Measurements from ENCODE around the gene CCT3. TPM values are rescaled to one million over a fixed set of nuclear protein-coding genes. Genes with fewer than 3 reads are reported as not detected.

The CCT3 gene
- total and polyA plus RNA-seq, 4 donors = 74.5 to 144 (median 119) TPM

GRCh38 chr1:156305215-156305614 lies 32.9 kb downstream of the CCT3 start:
- Histone ChIP-seq H3K4me3 (ENCODE audit: low read depth in 1 of 3, low read length in 3 of 3) (no peak overlapping the region), H3K4me1 (ENCODE audit: control insufficient read depth in 4 of 4, insufficient read depth in 4 of 4, low read length in 3 of 4) (peaks cover 0 to 11% (median 6%) of the 10 kb centered on the region in 4 donors), H3K36me3 (ENCODE audit: control insufficient read depth in 4 of 4, insufficient read depth in 3 of 4, low read depth in 1 of 4, low read length in 3 of 4) (peaks cover 13 to 31% (median 25%) of the 10 kb centered on the region in 4 donors), H3K27ac (ENCODE audit: low read depth in 1 of 2, low read length in 2 of 2) (no peak overlapping the region), H3K9me3 (ENCODE audit: control insufficient read depth in 4 of 4, low read length in 3 of 4) (no peaks in the 10 kb centered on the region), H3K27me3 (ENCODE audit: control insufficient read depth in 4 of 4, insufficient read depth in 4 of 4, low read length in 3 of 4) (no peaks in the 10 kb centered on the region), H3K9ac (ENCODE audit: low read depth in 1 of 2, low read length in 2 of 2) (no peak overlapping the region)
- TF ChIP-seq SP1 (IDR thresholded peaks at IDR 0.05) = no peak
- no peak for TF ChIP-seq HNF4G (IDR thresholded peaks at IDR 0.05)
- TF ChIP-seq, protein P1, sequence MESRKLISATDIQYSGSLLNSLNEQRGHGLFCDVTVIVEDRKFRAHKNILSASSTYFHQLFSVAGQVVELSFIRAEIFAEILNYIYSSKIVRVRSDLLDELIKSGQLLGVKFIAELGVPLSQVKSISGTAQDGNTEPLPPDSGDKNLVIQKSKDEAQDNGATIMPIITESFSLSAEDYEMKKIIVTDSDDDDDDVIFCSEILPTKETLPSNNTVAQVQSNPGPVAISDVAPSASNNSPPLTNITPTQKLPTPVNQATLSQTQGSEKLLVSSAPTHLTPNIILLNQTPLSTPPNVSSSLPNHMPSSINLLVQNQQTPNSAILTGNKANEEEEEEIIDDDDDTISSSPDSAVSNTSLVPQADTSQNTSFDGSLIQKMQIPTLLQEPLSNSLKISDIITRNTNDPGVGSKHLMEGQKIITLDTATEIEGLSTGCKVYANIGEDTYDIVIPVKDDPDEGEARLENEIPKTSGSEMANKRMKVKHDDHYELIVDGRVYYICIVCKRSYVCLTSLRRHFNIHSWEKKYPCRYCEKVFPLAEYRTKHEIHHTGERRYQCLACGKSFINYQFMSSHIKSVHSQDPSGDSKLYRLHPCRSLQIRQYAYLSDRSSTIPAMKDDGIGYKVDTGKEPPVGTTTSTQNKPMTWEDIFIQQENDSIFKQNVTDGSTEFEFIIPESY (IDR thresholded peaks at IDR 0.05) = no peak
- TF ChIP-seq FOXA1 (IDR thresholded peaks at IDR 0.05) = no peak
- TF ChIP-seq NR2F2 (IDR thresholded peaks at IDR 0.05) = no peak
- TF ChIP-seq RAD21 (IDR thresholded peaks at IDR 0.05) = no peak
- TF ChIP-seq GABPA (IDR thresholded peaks at IDR 0.05 in 1 of 2, conservative IDR thresholded peaks at IDR 0.05 in 1 of 2) = no peak
- TF ChIP-seq MAX (IDR thresholded peaks at IDR 0.05) = no peak
- TF ChIP-seq CTCF (IDR thresholded peaks at IDR 0.05; ENCODE audit: low read depth, low read length, missing input control) = no peak
- TF ChIP-seq JUND (IDR thresholded peaks at IDR 0.05) = no peak
- TF ChIP-seq EGR1 (IDR thresholded peaks at IDR 0.05; ENCODE audit: low read depth in 2 of 2) = no peak
- TF ChIP-seq FOXA2 (IDR thresholded peaks at IDR 0.05) = no peak
- TF ChIP-seq TAF1 (conservative IDR thresholded peaks at IDR 0.05) = no peak
- TF ChIP-seq YY1 (IDR thresholded peaks at IDR 0.05) = no peak
- TF ChIP-seq, protein P2, sequence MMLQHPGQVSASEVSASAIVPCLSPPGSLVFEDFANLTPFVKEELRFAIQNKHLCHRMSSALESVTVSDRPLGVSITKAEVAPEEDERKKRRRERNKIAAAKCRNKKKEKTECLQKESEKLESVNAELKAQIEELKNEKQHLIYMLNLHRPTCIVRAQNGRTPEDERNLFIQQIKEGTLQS (IDR thresholded peaks at IDR 0.05) = no peak
- no peak for TF ChIP-seq RXRA (IDR thresholded peaks at IDR 0.05)
- DNase-seq (ENCODE audit: low spot score) = no peak
- WGBS = 83% methylated on average over 2 of the region's 2 CpGs

- Histone ChIP-seq H3K36me3 (ENCODE audit: control insufficient read depth in 4 of 4, insufficient read depth in 3 of 4, low read depth in 1 of 4, low read length in 3 of 4) (peaks cover 4 to 16% (median 11%) of the 10 kb centered on the region in 4 donors), H3K27ac (ENCODE audit: low read depth in 1 of 2, low read length in 2 of 2) (no peak overlapping the region), H3K27me3 (ENCODE audit: control insufficient read depth in 4 of 4, insufficient read depth in 4 of 4, low read length in 3 of 4) (no peaks in the 10 kb centered on the region), H3K9ac (ENCODE audit: low read depth in 1 of 2, low read length in 2 of 2) (no peak overlapping the region), H3K9me3 (ENCODE audit: control insufficient read depth in 4 of 4, low read length in 3 of 4) (no peaks in the 10 kb centered on the region), H3K4me3 (ENCODE audit: low read depth in 1 of 3, low read length in 3 of 3) (no peak overlapping the region), H3K4me1 (ENCODE audit: control insufficient read depth in 4 of 4, insufficient read depth in 4 of 4, low read length in 3 of 4) (peaks cover 0 to 11% (median 6%) of the 10 kb centered on the region in 4 donors)
- no peak for TF ChIP-seq CTCF (IDR thresholded peaks at IDR 0.05; ENCODE audit: low read depth, low read length, missing input control)
- TF ChIP-seq SP1 (IDR thresholded peaks at IDR 0.05) = no peak
- TF ChIP-seq RXRA (IDR thresholded peaks at IDR 0.05) = no peak
- TF ChIP-seq HNF4A (conservative IDR thresholded peaks at IDR 0.05) = no peak
- no peak for TF ChIP-seq MAX (IDR thresholded peaks at IDR 0.05)
- TF ChIP-seq FOXA1 (IDR thresholded peaks at IDR 0.05) = no peak
- 96% methylated on average over 4 of the region's 4 CpGs for WGBS
- DNase-seq (ENCODE audit: low spot score) = no peak
Observed at GRCh38 chr1:156303241-156303640, 34.9 kb downstream of the CCT3 start.

All from liver (tissue), 9 donors.